ENCODE data around the gene C13orf42.
A peak's percentile ranks its signal among the peaks of the same experiment; 100 is the strongest.

C13orf42 gene

GRCh38 chr13:51070005-51070649 lies 40.9 kb downstream of the C13orf42 start:
- TF ChIP-seq, protein P1, sequence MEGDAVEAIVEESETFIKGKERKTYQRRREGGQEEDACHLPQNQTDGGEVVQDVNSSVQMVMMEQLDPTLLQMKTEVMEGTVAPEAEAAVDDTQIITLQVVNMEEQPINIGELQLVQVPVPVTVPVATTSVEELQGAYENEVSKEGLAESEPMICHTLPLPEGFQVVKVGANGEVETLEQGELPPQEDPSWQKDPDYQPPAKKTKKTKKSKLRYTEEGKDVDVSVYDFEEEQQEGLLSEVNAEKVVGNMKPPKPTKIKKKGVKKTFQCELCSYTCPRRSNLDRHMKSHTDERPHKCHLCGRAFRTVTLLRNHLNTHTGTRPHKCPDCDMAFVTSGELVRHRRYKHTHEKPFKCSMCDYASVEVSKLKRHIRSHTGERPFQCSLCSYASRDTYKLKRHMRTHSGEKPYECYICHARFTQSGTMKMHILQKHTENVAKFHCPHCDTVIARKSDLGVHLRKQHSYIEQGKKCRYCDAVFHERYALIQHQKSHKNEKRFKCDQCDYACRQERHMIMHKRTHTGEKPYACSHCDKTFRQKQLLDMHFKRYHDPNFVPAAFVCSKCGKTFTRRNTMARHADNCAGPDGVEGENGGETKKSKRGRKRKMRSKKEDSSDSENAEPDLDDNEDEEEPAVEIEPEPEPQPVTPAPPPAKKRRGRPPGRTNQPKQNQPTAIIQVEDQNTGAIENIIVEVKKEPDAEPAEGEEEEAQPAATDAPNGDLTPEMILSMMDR (IDR thresholded peaks at IDR 0.05): peak; percentile 85

DNA sequence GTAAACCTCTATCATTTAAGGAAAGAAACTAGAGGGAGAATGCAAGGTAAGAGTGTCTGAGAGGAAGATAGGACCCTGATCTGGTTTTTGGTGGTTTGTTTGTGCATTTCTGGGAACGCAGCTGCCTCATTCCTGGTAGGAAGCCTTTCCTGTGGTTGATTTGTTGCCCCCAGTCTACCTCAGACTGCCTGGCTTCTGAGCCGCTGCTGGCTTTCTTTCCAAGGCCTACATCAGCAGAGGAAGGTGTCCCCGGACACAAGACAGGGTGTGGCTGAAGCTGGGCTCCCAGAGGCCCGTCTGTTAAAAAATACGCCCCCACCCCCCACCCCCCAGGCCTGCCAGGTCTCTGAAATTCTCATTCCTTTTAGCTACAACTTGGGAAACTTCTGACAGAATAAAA lies 42.6 kb downstream of the C13orf42 start:
- TF ChIP-seq, protein P1 (IDR thresholded peaks at IDR 0.05): no peak

DNA sequence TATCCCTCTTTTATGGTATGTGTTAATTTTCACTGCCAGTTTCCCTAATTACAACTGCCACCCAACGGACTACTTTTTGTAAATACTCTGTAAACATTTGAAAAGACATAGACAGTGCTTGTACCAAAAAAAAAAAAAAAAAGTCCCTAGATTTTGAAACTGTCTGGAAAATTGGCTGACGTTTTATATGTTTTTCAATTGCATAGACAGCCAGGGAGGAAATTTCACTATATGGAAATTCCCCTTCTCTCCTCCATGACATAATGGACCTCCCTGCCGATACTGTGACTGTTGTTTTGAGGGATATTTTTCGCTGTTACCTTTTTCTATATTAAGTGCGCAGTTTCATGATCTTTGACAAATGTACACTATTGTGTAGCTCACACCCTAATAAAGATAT lies 43.4 kb downstream of the C13orf42 start:
- TF ChIP-seq, protein P1 (IDR thresholded peaks at IDR 0.05): no peak

DNA sequence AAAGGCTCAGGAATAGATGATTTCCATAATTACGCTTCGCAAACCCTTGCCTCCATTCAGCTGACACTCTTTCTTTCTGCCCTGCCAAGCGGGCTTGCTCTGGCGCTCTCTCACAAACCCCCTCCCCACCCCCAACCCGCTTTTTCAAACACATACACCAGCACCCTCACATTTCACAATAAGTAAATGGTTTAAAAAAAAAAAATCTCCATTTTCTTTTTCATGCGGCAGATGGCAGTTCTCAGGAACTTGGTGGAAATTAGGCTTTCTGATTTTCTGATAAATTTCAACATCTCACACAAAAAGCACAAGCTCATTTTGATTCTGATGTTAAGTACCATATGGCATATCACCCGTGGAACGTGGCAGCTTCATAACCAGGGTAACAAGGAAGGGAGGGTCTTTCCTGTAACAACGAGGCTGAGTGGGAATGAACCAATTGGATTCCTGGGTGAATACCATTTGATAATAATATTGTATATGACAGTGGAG lies 43.8 kb downstream of the C13orf42 start:
- TF ChIP-seq, protein P1 (IDR thresholded peaks at IDR 0.05): no peak

- TF ChIP-seq, protein P1 (IDR thresholded peaks at IDR 0.05): no peak
Observed at GRCh38 chr13:51066091-51066831, 44.8 kb downstream of the C13orf42 start.

DNA sequence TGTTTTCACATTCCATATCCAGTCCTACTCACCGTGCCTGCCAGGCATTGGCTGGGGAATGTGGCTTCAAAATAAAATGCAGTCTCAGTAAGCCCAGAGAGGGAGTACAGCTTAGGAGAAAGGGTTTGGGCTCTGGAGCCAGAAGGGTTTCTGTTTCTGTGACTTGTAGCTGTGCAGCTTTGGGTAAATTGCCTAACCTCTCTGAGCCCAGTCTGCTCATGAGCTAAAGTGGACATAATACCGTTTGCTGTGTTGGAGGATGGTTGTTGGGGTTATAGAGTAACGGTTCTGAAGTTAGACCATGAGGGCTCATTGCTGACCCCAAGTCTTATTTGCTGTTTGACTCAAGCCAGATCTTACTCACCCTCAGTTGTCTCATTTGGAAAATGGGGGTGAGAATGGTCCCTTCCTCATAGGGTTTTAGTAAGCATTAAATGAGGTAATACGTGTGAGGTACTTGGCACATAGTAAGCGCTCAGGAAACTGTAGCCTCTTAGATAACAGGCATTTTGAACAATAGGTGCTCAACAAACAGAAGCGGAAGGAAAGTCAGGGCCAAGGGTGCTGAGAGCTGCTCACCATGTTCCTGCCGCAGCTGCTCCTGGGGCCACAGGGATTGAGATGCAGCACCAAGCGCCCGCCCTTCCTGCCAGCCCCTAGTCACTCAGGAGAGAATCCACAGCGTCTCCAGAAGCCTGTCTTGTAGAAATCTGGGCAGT lies 45.5 kb downstream of the C13orf42 start:
- TF ChIP-seq, protein P1 (IDR thresholded peaks at IDR 0.05): no peak

- TF ChIP-seq, protein P1 (IDR thresholded peaks at IDR 0.05): no peak
Observed at GRCh38 chr13:51064753-51065152, 46.3 kb downstream of the C13orf42 start.
